GM21367 (cell line): ENCODE data around the gene CA10.

Source experiments
- ATAC-seq: cut with Tn5 transposase; IDR thresholded peaks from one replicate; pipeline ENCODE4 v1.9.1; 2021; ENCODE audit not compliant: unreplicated experiment

The CA10 gene

DNA sequence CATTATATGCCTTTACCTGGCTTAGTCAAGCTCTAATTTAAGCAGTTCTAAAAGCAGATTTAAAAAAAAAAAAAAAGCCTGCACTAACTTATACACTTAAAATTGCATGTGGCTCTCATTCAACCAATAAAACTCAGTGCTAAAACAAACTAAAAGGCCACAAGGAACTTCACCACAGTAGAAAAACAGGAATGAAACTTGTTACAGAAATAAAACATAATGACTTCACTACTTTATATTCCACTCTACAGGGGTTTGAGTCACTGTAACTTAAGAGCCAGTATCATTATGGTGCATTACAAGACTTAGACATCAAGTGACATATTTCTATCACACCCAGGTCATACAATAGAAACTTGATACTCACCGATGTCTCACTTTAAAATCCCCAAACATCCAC, 11.1 kb downstream of the CA10 start:
- no peak for ATAC-seq

- ATAC-seq = no peak
Measured at GRCh38 chr17:52145476-52145875, 13.0 kb downstream of the CA10 start.

GRCh38 chr17:52143542-52143941, 15.0 kb downstream of the CA10 start:
- no peak for ATAC-seq

GRCh38 chr17:52140601-52141000, 17.9 kb downstream of the CA10 start:
- ATAC-seq = no peak

- ATAC-seq = no peak
Measured at GRCh38 chr17:52138752-52139151, 19.8 kb downstream of the CA10 start.

GRCh38 chr17:52138350-52138749, 20.2 kb downstream of the CA10 start:
- no peak for ATAC-seq

DNA sequence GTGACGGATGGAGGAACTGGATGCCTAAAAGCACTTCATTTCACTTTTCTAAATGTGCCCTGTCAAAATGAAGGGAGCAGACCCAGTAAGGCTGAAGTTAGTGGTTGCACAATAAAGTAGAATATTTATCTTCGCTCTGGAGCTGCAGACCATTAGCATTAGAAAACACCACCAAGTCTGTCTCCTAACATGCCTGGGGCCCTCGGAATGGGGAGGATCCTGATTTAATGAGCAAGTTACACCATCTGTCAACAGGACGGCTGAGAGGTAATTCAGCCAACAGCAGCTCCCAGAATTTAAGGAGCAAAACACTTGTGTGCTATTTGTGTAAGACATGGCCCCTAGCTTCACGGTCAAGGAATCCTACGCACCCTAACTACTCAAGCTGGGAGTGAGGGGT, 22.3 kb downstream of the CA10 start:
- no peak for ATAC-seq

DNA sequence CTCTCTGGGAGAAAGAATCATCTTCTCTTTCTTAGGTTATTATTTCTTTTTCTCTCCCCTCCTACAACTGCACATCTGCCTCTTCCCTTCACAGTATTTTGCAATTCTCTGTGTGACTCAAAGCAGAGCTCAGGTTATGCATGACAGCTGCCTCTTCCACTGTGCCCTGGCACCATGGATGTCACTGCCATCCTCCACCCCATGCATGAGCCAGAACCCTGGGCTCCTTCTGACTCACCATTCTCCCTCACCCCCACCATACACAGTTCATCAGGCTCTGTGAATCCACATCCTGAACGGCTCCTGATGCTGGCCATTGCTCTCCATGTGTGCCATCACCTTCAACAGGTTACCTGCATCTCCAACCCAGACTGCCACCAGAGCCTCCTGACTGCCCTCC, 23.9 kb downstream of the CA10 start:
- no peak for ATAC-seq

DNA sequence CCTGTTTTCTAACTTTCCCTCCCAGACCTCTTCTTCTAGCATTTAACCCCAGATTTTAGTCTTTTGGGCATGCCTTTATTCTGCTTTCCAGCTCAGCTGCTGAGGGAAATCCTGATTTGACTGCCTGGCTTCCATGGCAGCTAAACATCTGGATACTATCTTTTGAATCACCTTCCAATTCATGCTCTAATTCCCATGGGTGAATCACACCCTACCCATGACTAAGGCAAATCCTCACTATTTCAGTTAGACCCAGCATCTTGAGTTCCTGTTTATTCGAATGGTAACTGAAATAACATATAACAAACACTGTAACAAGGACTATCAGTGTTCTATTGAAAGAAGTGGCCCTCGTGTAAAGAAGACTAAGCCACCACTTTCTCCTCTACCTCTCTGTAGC, 29.8 kb downstream of the CA10 start:
- ATAC-seq = no peak

DNA sequence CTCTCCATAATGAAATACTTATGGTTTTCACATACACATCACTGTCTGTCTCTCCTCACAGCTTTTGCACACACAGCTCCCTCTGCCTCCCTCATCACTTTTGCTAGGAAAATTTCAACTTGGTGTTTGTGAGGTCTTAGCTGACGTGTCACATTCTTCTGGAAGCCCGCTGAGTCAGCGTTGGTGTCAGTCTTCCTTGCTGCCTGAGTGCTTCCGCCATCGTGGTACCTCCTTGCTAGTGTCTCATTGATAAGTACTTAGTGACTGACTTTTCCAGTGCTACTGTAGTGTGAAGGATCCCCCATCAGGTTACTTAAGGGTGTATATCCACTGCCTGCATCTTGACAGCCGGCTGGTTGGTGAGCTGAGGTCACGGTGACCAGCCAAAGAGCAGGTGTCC, 33.5 kb downstream of the CA10 start:
- ATAC-seq = no peak

DNA sequence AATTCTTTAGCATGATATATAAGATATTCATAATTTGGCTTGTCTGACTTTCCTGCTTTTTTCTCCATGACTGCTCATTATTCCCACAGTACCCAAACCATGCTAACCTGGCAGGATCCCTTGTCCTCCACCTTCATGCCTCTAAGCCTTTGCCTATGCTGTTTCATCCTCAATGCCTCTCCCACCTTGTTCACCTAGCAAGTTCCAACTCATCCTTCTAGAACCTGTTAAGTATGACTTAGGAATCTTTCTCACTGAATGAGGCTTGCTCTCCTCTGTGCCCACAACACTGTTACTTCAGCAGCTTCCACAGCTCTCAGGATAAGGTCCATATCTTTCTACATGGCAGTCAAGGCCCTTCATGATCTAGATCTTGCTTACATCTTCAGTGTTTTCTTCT, 34.0 kb downstream of the CA10 start:
- ATAC-seq = no peak

GRCh38 chr17:52120465-52120864, 38.0 kb downstream of the CA10 start:
- no peak for ATAC-seq

DNA sequence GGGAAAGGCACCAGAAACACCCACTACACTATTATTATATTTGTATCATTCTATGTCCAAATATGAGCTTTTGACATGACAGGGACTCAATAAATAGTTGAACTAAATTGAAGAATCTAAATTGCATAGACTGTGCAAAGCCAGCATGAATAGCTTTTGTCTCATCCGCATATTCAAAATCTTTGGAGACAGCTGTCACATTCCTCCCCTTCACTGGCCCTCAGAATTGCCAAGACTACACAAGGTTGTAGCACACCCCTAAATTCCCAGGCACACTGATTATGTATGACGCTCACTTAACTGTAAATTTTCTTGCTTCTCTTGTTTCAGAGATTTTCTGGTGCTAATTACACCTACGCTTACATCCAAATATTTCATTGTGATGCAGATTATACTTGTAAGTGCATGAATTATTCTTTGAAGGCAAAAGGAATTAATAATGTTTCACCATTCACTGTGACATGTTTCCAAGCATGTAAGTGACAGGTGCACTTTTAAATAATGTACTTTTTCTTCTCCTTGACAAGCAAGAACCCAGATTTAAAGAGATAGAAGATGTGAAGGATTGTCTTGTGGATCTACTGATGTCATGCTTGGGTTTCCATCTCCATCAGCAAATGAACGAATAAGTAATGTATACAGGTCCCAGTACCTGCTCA, 47.5 kb downstream of the CA10 start:
- ATAC-seq = no peak

GRCh38 chr17:52106638-52107261, 51.8 kb downstream of the CA10 start:
- peak; percentile 53 for ATAC-seq

- no peak for ATAC-seq
Measured at GRCh38 chr17:52106072-52106471, 52.4 kb downstream of the CA10 start.

DNA sequence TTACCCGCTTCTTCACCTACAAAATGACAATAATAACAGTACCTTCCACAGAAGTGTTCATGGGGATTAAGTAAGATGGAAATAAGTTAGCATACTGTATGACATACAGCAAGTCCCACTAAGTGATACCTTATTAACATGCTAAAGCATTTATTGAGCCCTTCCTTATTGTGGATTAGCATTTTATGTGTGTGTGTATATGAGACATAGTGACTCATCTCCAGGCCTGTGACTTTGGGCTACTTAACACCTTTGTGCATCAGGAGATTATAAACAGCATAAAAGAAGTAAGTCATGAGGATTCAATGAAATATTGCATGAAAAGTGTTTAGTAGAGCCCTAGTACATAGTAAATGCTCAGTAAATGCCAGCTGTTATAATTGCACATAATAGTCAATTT, 52.9 kb downstream of the CA10 start:
- no peak for ATAC-seq

DNA sequence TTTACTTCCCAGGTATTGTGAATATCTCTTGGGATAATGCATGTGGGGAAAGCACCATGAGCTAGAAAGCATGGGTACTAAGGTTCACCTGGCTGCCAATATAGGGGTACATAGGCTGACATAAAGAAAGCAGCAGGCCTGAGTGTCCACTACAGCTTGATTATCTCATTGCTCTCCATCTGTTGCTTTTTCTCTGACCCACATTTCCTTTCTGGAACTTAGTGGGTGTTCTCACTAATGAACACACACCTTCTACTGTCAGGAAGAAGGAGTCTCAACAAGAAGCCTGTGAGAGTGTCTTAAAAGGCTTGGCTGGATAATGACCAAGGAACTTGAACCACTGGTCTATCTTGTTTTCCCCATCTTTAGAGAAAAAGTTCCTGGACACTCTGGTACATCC, 62.5 kb downstream of the CA10 start:
- ATAC-seq = no peak

DNA sequence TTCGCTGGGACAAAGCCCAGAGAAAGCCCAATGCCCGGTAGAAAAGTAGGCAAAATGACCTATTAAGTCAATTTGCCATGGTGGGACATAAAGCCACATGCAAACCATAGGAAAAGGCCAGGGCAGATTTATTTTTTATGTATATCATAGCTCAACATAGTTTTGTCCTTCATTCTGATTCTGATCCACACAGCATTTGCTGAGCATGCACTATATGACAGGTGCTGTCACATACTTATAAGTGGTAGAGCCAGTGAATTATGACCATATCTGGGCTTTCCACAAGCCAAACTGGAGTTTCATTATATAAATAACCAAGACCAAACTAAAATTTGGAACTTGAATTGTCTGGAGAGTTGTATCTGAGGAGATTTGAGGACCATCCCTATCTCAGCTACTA, 74.3 kb downstream of the CA10 start:
- no peak for ATAC-seq

DNA sequence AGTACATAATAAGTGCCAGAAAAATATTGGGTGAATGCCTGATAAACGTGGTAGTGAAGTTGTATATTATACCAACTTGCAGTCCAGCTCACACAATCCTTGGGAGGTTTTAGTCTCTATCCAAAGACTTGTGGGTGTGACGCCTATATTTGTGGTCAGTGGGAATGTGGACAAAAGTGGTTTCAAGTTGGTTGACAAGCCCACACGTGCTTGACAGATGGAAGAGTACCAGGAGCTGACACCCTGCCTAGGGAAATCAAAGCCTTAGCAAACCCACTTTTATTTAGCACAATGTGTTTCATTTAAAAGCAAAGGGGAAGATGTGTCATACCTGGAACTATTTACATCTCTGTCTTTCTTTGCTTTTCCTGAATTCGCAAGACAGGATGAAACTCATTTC, 79.0 kb downstream of the CA10 start:
- ATAC-seq = no peak

GRCh38 chr17:52071712-52072111, 86.8 kb downstream of the CA10 start:
- ATAC-seq = no peak

DNA sequence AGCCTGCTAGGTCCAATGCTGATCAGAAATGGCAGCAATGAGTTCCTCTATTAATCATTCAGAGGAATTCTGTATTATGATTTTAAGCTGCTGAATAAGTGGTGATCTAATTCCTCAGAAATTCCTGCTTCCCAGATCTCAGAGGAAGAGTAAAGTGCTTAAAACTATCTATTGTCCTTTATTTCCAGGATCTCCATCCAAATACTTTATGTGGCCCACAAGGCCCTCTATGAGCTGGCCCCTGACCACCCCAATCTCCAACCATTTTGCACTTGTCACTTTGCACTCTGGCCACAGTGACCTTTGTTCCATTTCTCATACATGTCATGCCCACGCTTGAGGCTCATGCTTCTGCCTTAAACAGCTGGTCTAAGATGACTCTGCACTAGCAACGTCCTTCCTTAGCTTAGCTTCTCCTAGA, 93.7 kb downstream of the CA10 start:
- ATAC-seq = no peak

DNA sequence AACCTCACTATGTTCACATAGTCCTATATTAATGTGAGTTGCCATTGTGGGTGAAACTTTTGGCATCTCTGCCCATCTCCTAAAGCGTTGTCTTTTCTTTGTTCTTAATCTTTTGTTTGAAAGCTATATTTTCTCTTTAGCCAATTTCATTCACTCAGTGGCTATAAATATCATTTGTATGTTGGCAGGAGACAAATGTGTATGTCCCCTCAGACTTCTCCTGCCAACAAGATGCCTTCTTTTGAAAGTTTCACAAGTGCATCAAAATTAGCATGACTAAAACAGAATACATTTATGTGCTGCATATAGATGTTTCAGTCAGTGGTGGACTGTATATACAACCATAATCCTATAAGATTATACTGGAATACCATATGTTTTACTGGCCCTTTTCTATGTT, 109.0 kb downstream of the CA10 start:
- no peak for ATAC-seq

GRCh38 chr17:52049051-52049450, 109.5 kb downstream of the CA10 start:
- ATAC-seq = no peak
